ENCODE results near the gene PPP1R1B. TPM values are rescaled to one million over a fixed set of nuclear protein-coding genes. Genes with fewer than 3 reads are reported as not detected.

Gene PPP1R1B
- polyA plus RNA-seq, 1 donor from 2014 or later, result 1.8 TPM

- no peaks in the 10 kb centered on the region for H3K36me3 ChIP-seq (ENCODE audit: insufficient read depth, low read length)
- H3K9me3 ChIP-seq (ENCODE audit: low read length), result no peaks in the 10 kb centered on the region
- H3K27ac ChIP-seq (ENCODE audit: low read length), result no peak overlapping the region
Measured at GRCh38 chr17:39672522-39673334, 46.0 kb downstream of the PPP1R1B start.

More at GRCh38 chr17:39672522-39673334, 46.0 kb downstream of the PPP1R1B start:
- Histone ChIP-seq H4K20me1 (ENCODE audit: insufficient read depth) (no peaks in the 10 kb centered on the region), H3K4me2 (ENCODE audit: low read length) (no peak overlapping the region), H3K79me2 (replicated peaks; ENCODE audit: insufficient read depth, low read length) (no peaks in the 10 kb centered on the region), H2AFZ (ENCODE audit: low read depth, low read length) (no peak overlapping the region), H3K4me3 (ENCODE audit: low read length) (no peak overlapping the region), H3K9me2 (ENCODE audit: insufficient read depth, low read length) (no peaks in the 10 kb centered on the region), H3F3A (ENCODE audit: insufficient read depth, low read length, poor library complexity, severe bottlenecking) (no peaks in the 10 kb centered on the region), H3K27me3 (ENCODE audit: insufficient read depth, low read depth, low read length) (peaks cover 16% of the 10 kb centered on the region), H3K9ac (ENCODE audit: low read length) (no peak overlapping the region)
- no peak for TF ChIP-seq RAD21 (conservative IDR thresholded peaks at IDR 0.05)
- no peak for TF ChIP-seq MXI1 (conservative IDR thresholded peaks at IDR 0.05; ENCODE audit: poor library complexity, severe bottlenecking)
- TF ChIP-seq EP300 (conservative IDR thresholded peaks at IDR 0.05; ENCODE audit: poor library complexity, severe bottlenecking), result no peak
- TF ChIP-seq EZH2 (IDR thresholded peaks at IDR 0.05; ENCODE audit: borderline replicate concordance, insufficient read depth, low read length, poor library complexity, severe bottlenecking), result no peak
- TF ChIP-seq CTCF (IDR thresholded peaks at IDR 0.05; ENCODE audit: poor library complexity, severe bottlenecking), result no peak
- no peak for TF ChIP-seq POLR2AphosphoS5 (IDR thresholded peaks at IDR 0.05)
- no peak for TF ChIP-seq REST (IDR thresholded peaks at IDR 0.05; ENCODE audit: borderline replicate concordance)
- no peak for TF ChIP-seq SMC3 (conservative IDR thresholded peaks at IDR 0.05; ENCODE audit: poor library complexity)
- TF ChIP-seq TAF1 (IDR thresholded peaks at IDR 0.05; ENCODE audit: low read depth), result no peak
